B cell (primary cell): ENCODE measurements around the gene PNPLA5. TPM values are rescaled to one million over a fixed set of nuclear protein-coding genes. Genes with fewer than 3 reads are reported as not detected.

Experiments
- ATAC-seq: fragments of 200-7000 bp; cut with Tn5 transposase; one replicate; pipeline ENCODE4 v1.10.0; 2021; ENCODE audit warnings: low read depth, mild to moderate bottlenecking, moderate number of reproducible peaks, moderate library complexity
- CTCF ChIA-PET: fragments of 350-600 bp; sonication (Branson Sonifier 250); formaldehyde crosslinking; loops from one replicate; lab custom pipeline; 2021; ENCODE audit warnings: antibody characterized with exemption, inconsistent platforms; lab: Charles Lee
- POLR2A ChIA-PET: fragments of 350-600 bp; sonication (Branson Sonifier 250); formaldehyde crosslinking; loops from one replicate; lab custom pipeline; 2021; ENCODE audit warnings: antibody characterized with exemption; lab: Charles Lee
- DNase-seq: peaks from one replicate; pipeline ENCODE4 v3.0.0; 2013
- H2AFZ ChIP-seq: 2 replicates; pipeline ENCODE4 v1.6.1; 2012; ENCODE audit warnings: mild to moderate bottlenecking, low read depth, low read length; ENCODE audit not compliant: insufficient read depth, poor library complexity, severe bottlenecking
- H3K27ac ChIP-seq, 2 donors: 1 replicate in 1 of 2; 2 replicates in 1 of 2; pipeline ENCODE4 v1.5.1; 2012 to 2013; ENCODE audit warnings: low read length in 2 of 2, mild to moderate bottlenecking in 2 of 2, moderate library complexity in 1 of 2
- H3K27me3 ChIP-seq, 4 experiments: fragments of 200-600 bp in 1 of 4; sonication (generic) in 1 of 4; replicated peaks in 1 of 4; 1 replicate in 2 of 4; 2 replicates in 2 of 4; pipeline versions ENCODE4 v1.6.1 to v1.7.0; 2013 to 2016; ENCODE audit warnings: low read length in 3 of 4, mild to moderate bottlenecking in 2 of 4, mixed read lengths in 1 of 4, moderate library complexity in 1 of 4; ENCODE audit not compliant: insufficient read depth in 4 of 4, control insufficient read depth in 3 of 4; ENCODE audit errors: control extremely low read depth in 1 of 4
- H3K36me3 ChIP-seq, 2 experiments: replicated peaks in 1 of 2; 1 replicate in 1 of 2; 2 replicates in 1 of 2; pipeline versions ENCODE4 v1.6.1 to v1.7.1; 2013; ENCODE audit warnings: low read length in 1 of 2; ENCODE audit not compliant: insufficient read depth in 2 of 2, control insufficient read depth in 1 of 2; ENCODE audit errors: control extremely low read depth in 1 of 2, extremely low read depth in 1 of 2
- H3K4me1 ChIP-seq, 2 donors: fragments of 200-600 bp in 1 of 2; sonication (generic) in 1 of 2; 1 replicate in 1 of 2; 2 replicates in 1 of 2; pipeline versions ENCODE4 v1.5.1 to v1.6.1; 2013 to 2017; ENCODE audit warnings: low read length in 2 of 2; ENCODE audit not compliant: control insufficient read depth in 2 of 2, insufficient read depth in 2 of 2
- H3K4me2 ChIP-seq: replicated peaks from 2 replicates; pipeline ENCODE3; 2012; ENCODE audit warnings: mild to moderate bottlenecking, low read depth, low read length; ENCODE audit not compliant: poor library complexity, severe bottlenecking
- H3K4me3 ChIP-seq, 5 experiments: fragments of 200-600 bp in 1 of 5; sonication (generic) in 1 of 5; 1 replicate in 3 of 5; 2 replicates in 2 of 5; pipeline versions ENCODE4 v1.5.1 to v1.7.0; 2011 to 2016; ENCODE audit warnings: low read length in 4 of 5, mild to moderate bottlenecking in 4 of 5, low read depth in 2 of 5, control low read depth in 1 of 5, moderate library complexity in 1 of 5; ENCODE audit not compliant: insufficient read depth in 1 of 5; ENCODE audit errors: control extremely low read depth in 1 of 5, extremely low read depth in 1 of 5
- H3K79me2 ChIP-seq: fragments of 200-600 bp; sonication (generic); one replicate; pipeline ENCODE4 v1.6.0; 2016; ENCODE audit warnings: low read length; ENCODE audit not compliant: control insufficient read depth, insufficient read depth
- H3K9ac ChIP-seq: fragments of 200-600 bp; sonication (generic); 2 replicates; pipeline ENCODE4 v1.6.1; 2017; ENCODE audit warnings: mild to moderate bottlenecking, low read length, moderate library complexity
- H3K9me3 ChIP-seq, 3 donors: one replicate each; pipeline versions ENCODE4 v1.6.1 to v1.7.1; 2013; ENCODE audit warnings: low read length in 2 of 3; ENCODE audit not compliant: control insufficient read depth in 2 of 3, insufficient read depth in 1 of 3; ENCODE audit errors: control extremely low read depth in 1 of 3
- H4K20me1 ChIP-seq: 2 replicates; pipeline ENCODE4 v1.6.0; 2012; ENCODE audit warnings: mild to moderate bottlenecking, low read length; ENCODE audit not compliant: insufficient read depth, control insufficient read depth, poor library complexity, severe bottlenecking
- H3K27ac Mint-ChIP-seq: one replicate; pipeline ENCODE4 v1.8.0; 2021; ENCODE audit warnings: mixed read lengths
- H3K27me3 Mint-ChIP-seq: one replicate; pipeline ENCODE4 v1.8.0; 2021; ENCODE audit warnings: mixed read lengths
- H3K4me1 Mint-ChIP-seq: one replicate; pipeline ENCODE4 v1.8.0; 2021; ENCODE audit warnings: mixed read lengths
- H3K4me3 Mint-ChIP-seq: one replicate; pipeline ENCODE4 v1.8.0; 2021; ENCODE audit warnings: mixed read lengths
- H3K9me3 Mint-ChIP-seq: one replicate; pipeline ENCODE4 v1.8.0; 2022; ENCODE audit warnings: mixed read lengths; ENCODE audit not compliant: insufficient read depth
- EZH2 ChIP-seq: IDR thresholded peaks from 2 replicates; pipeline ENCODE4 v1.6.1; 2012; ENCODE audit warnings: borderline replicate concordance, low read depth, mild to moderate bottlenecking, moderate library complexity, low read length; ENCODE audit not compliant: insufficient read depth, poor library complexity, severe bottlenecking
- WGBS: methylation state at CpG from one replicate; pipeline ENCODE4 v1.1.5; 2013; ENCODE audit warnings: missing lambda C conversion rate; ENCODE audit not compliant: insufficient coverage; 5-methylcytosine and 5-hydroxymethylcytosine counted together
- intact Hi-C: fragments of 100-400 bp; cut with micrococcal nuclease; formaldehyde crosslinking; loops from one replicate; pipeline ENCODE4 v1.10.0; 2022
- polyA minus RNA-seq: library from RNA; depleted of rRNA, polyadenylated mRNA; stranded (reverse); fragments of >200 nt; gene quantifications from 2 replicates; pipeline ENCODE4 v1.2.3, GENCODE V29; 2012
- polyA plus RNA-seq: library from polyadenylated mRNA; depleted of rRNA; stranded (reverse); fragments of >200 nt; gene quantifications from 2 replicates; pipeline ENCODE4 v1.2.3, GENCODE V29; 2012
- total RNA-seq, 2 donors: library from RNA; stranded (reverse); fragments of 120-200 nt in 1 of 2; gene quantifications; 1 replicate in 1 of 2; 2 replicates in 1 of 2; pipeline versions ENCODE4 v1.2.3 to v1.2.4, GENCODE V29; 2013 to 2022
- TF ChIP-seq, protein P1 (sequence below): fragments of 200-600 bp; IDR thresholded peaks from one replicate; pipeline ENCODE4 v1.8.0; 2022; ENCODE audit warnings: antibody characterized with exemption, mild to moderate bottlenecking

The PNPLA5 gene, protein sequence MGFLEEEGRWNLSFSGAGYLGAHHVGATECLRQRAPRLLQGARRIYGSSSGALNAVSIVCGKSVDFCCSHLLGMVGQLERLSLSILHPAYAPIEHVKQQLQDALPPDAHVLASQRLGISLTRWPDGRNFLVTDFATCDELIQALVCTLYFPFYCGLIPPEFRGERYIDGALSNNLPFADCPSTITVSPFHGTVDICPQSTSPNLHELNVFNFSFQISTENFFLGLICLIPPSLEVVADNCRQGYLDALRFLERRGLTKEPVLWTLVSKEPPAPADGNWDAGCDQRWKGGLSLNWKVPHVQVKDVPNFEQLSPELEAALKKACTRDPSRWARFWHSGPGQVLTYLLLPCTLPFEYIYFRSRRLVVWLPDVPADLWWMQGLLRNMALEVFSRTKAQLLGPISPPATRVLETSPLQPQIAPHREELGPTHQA
- total RNA-seq (not detected in 2 replicates), polyA plus RNA-seq (not detected in 2 replicates), polyA minus RNA-seq (not detected in 2 replicates)
- not detected for total RNA-seq (2013)

DNA sequence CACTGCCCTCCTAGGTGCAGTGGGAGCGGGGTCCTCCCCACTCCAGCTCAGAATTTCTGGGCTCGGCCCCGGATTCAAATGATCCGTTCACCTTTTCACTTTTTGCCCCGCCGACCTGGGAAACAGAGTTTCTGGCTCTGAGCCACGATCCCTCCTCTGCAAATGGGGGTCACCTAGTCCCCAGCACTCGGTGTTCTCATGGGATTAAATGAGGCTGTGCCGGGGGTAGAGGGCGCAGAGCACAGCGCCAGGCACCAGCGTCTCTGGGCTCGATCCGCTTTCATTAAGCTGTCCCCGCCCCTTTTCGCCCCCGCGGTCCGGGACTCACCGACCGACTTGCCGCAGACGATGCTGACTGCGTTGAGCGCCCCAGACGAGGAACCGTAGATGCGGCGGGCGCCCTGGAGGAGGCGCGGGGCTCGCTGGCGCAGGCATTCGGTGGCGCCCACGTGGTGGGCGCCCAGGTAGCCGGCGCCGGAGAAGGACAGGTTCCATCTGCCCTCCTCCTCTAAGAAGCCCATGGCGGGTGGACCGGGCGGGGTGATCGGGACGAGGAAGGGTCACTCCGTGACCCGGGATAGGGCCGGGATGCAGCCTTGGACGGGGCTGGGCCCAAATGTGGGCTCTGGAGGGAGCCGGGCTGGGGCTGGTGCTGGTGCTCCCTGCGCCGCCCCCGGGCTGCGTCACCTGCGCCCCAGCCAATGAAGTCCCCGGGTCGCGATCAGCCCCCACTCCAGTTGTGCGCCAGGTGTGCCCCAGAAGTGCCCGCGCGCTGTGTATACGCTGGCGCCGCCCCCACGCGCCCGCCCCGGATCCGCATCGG lies at the start of gene PNPLA5:
PNPLA5 (minus strand) TSS at position 654 of the 823 bp plus-strand sequence; CDS start at position 521, 133 bp downstream.
- POLR2A ChIA-PET, result no interaction called here
- Histone ChIP-seq H3K9me3 (peaks cover 0 to 12% (median 0%) of the 10 kb centered on the region in 3 donors), H3K4me3 (no peak within 1 kb of the TSS), H4K20me1 (no peaks in the 10 kb centered on the region), H3K36me3 (no peaks in the 10 kb centered on the region), H3K4me2 (peak within 1 kb of the TSS; percentile 47), H3K27ac (no peak within 1 kb of the TSS), H3K9ac (no peak within 1 kb of the TSS), H3K79me2 (no peaks in the 10 kb centered on the region), H3K27me3 (peaks cover 0 to 45% (median 7%) of the 10 kb centered on the region in 4 experiments), H3K4me1 (peaks cover 9 to 12% of the 10 kb centered on the region in 2 donors), H2AFZ (no peak within 1 kb of the TSS)
- ATAC-seq (no peak), DNase-seq (no peak)
- intact Hi-C loops, result no loop called here
- TF ChIP-seq EZH2, result no peak
- TF ChIP-seq, protein P1, sequence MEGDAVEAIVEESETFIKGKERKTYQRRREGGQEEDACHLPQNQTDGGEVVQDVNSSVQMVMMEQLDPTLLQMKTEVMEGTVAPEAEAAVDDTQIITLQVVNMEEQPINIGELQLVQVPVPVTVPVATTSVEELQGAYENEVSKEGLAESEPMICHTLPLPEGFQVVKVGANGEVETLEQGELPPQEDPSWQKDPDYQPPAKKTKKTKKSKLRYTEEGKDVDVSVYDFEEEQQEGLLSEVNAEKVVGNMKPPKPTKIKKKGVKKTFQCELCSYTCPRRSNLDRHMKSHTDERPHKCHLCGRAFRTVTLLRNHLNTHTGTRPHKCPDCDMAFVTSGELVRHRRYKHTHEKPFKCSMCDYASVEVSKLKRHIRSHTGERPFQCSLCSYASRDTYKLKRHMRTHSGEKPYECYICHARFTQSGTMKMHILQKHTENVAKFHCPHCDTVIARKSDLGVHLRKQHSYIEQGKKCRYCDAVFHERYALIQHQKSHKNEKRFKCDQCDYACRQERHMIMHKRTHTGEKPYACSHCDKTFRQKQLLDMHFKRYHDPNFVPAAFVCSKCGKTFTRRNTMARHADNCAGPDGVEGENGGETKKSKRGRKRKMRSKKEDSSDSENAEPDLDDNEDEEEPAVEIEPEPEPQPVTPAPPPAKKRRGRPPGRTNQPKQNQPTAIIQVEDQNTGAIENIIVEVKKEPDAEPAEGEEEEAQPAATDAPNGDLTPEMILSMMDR, result no peak
- 3% methylated on average over 69 of the region's 72 CpGs for WGBS
- no peak within 1 kb of the TSS for H3K27ac Mint-ChIP-seq
- CTCF ChIA-PET, result interaction anchor here (1.5 kb wide), 1 partner anchor 9 kb away, joined by 3 read pairs; no protein-coding TSS in a partner anchor
- no peaks in the 10 kb centered on the region for H3K9me3 Mint-ChIP-seq
- H3K4me3 Mint-ChIP-seq, result no peak within 1 kb of the TSS
- peaks cover 40% of the 10 kb centered on the region for H3K27me3 Mint-ChIP-seq
- H3K4me1 Mint-ChIP-seq, result peaks cover 1% of the 10 kb centered on the region
